HEK293 (cell line): ENCODE data around the gene MRPL34.

Experiments used
- BCL6B ChIP-seq: fragments of 450-650 bp; formaldehyde crosslinking; IDR thresholded peaks from 2 replicates; pipeline ENCODE4 v1.5.1; 2017; ENCODE audit warnings: missing biosample characterization, missing genetic modification characterization
- GLI2 ChIP-seq: fragments of 450-650 bp; formaldehyde crosslinking; IDR thresholded peaks from 2 replicates; pipeline ENCODE4; 2017; ENCODE audit warnings: missing biosample characterization, missing genetic modification characterization, low read depth, borderline replicate concordance
- GLI4 ChIP-seq: fragments of 450-650 bp; formaldehyde crosslinking; IDR thresholded peaks from 2 replicates; pipeline ENCODE4 v1.5.1; 2016; ENCODE audit warnings: missing biosample characterization, missing genetic modification characterization
- MYNN ChIP-seq: fragments of 450-650 bp; formaldehyde crosslinking; IDR thresholded peaks from 2 replicates; pipeline ENCODE4 v1.5.1; 2016; ENCODE audit warnings: missing biosample characterization, missing genetic modification characterization, borderline replicate concordance
- OVOL3 ChIP-seq: fragments of 450-650 bp; formaldehyde crosslinking; IDR thresholded peaks from 2 replicates; pipeline ENCODE4 v1.5.1; 2016; ENCODE audit warnings: missing biosample characterization, missing genetic modification characterization
- PRDM4 ChIP-seq: fragments of 450-650 bp; formaldehyde crosslinking; IDR thresholded peaks from 2 replicates; pipeline ENCODE4 v1.5.1; 2017; ENCODE audit warnings: missing biosample characterization, missing genetic modification characterization
- SCRT1 ChIP-seq: fragments of 450-650 bp; formaldehyde crosslinking; IDR thresholded peaks from 2 replicates; pipeline ENCODE4 v1.5.1; 2016; ENCODE audit warnings: missing biosample characterization, missing genetic modification characterization, borderline replicate concordance
- SETDB1 ChIP-seq: IDR thresholded peaks from one replicate; pipeline ENCODE4 v1.6.1; 2017; ENCODE audit warnings: mild to moderate bottlenecking, low read length, moderate library complexity, mixed read lengths; ENCODE audit not compliant: insufficient read length
- ZBTB20 ChIP-seq: fragments of 450-650 bp; formaldehyde crosslinking; IDR thresholded peaks from 2 replicates; pipeline ENCODE4 v1.5.1; 2016; ENCODE audit warnings: missing biosample characterization, missing genetic modification characterization
- ZBTB49 ChIP-seq: fragments of 450-650 bp; formaldehyde crosslinking; IDR thresholded peaks from 2 replicates; pipeline ENCODE4 v1.5.1; 2016; ENCODE audit warnings: missing biosample characterization, missing genetic modification characterization, low read depth
- ZBTB8A ChIP-seq: fragments of 450-650 bp; formaldehyde crosslinking; IDR thresholded peaks from 2 replicates; pipeline ENCODE4 v1.5.1; 2016; ENCODE audit warnings: missing biosample characterization, missing genetic modification characterization
- ZEB2 ChIP-seq: fragments of 450-650 bp; formaldehyde crosslinking; IDR thresholded peaks from 2 replicates; pipeline ENCODE4 v1.5.1; 2016; ENCODE audit warnings: missing biosample characterization, missing genetic modification characterization
- ZFP3 ChIP-seq: fragments of 450-650 bp; formaldehyde crosslinking; IDR thresholded peaks from 2 replicates; pipeline ENCODE4 v1.5.1; 2016; ENCODE audit warnings: low read depth, missing biosample characterization, missing genetic modification characterization
- ZIC2 ChIP-seq: fragments of 450-650 bp; formaldehyde crosslinking; IDR thresholded peaks from 2 replicates; pipeline ENCODE4 v1.5.1; 2016; ENCODE audit warnings: missing biosample characterization, missing genetic modification characterization
- ZNF114 ChIP-seq: fragments of 450-650 bp; formaldehyde crosslinking; IDR thresholded peaks from 2 replicates; pipeline ENCODE4 v1.5.0; 2017; ENCODE audit warnings: missing biosample characterization, missing genetic modification characterization
- ZNF132 ChIP-seq: fragments of 450-650 bp; formaldehyde crosslinking; IDR thresholded peaks from 2 replicates; pipeline ENCODE4 v1.5.1; 2017; ENCODE audit warnings: missing biosample characterization, missing genetic modification characterization, borderline replicate concordance
- ZNF146 ChIP-seq: fragments of 450-650 bp; formaldehyde crosslinking; IDR thresholded peaks from 2 replicates; pipeline ENCODE4 v1.5.1; 2016; ENCODE audit warnings: missing biosample characterization, missing genetic modification characterization
- ZNF184 ChIP-seq: fragments of 450-650 bp; IDR thresholded peaks from 2 replicates; pipeline ENCODE4 v1.5.1; 2018; ENCODE audit warnings: missing biosample characterization, mild to moderate bottlenecking, missing genetic modification characterization
- ZNF19 ChIP-seq: fragments of 450-650 bp; formaldehyde crosslinking; IDR thresholded peaks from 2 replicates; pipeline ENCODE4; 2016; ENCODE audit warnings: missing biosample characterization, missing genetic modification characterization, low read depth
- ZNF223 ChIP-seq: fragments of 450-650 bp; formaldehyde crosslinking; IDR thresholded peaks from 2 replicates; pipeline ENCODE4 v1.5.1; 2016; ENCODE audit warnings: missing biosample characterization, missing genetic modification characterization
- ZNF266 ChIP-seq: fragments of 450-650 bp; formaldehyde crosslinking; IDR thresholded peaks from 2 replicates; pipeline ENCODE4 v1.5.1; 2016; ENCODE audit warnings: missing biosample characterization, missing genetic modification characterization, low read depth
- ZNF366 ChIP-seq: fragments of 450-650 bp; formaldehyde crosslinking; conservative IDR thresholded peaks from 2 replicates; pipeline ENCODE4 v1.5.1; 2016; ENCODE audit warnings: missing biosample characterization, missing genetic modification characterization
- ZNF473 ChIP-seq: fragments of 450-650 bp; formaldehyde crosslinking; IDR thresholded peaks from 2 replicates; pipeline ENCODE4 v1.5.1; 2017; ENCODE audit warnings: missing biosample characterization, missing genetic modification characterization
- ZNF488 ChIP-seq: fragments of 450-650 bp; formaldehyde crosslinking; IDR thresholded peaks from 2 replicates; pipeline ENCODE4 v1.5.1; 2016; ENCODE audit warnings: missing biosample characterization, missing genetic modification characterization
- ZNF600 ChIP-seq: fragments of 450-650 bp; formaldehyde crosslinking; IDR thresholded peaks from 2 replicates; pipeline ENCODE4 v1.5.1; 2016; ENCODE audit warnings: missing biosample characterization, missing genetic modification characterization
- ZNF621 ChIP-seq: fragments of 450-650 bp; formaldehyde crosslinking; IDR thresholded peaks from 2 replicates; pipeline ENCODE4 v1.5.1; 2017; ENCODE audit warnings: missing biosample characterization, missing genetic modification characterization
- ZNF664 ChIP-seq: fragments of 450-650 bp; formaldehyde crosslinking; IDR thresholded peaks from 2 replicates; pipeline ENCODE4 v1.5.1; 2016; ENCODE audit warnings: missing biosample characterization, missing genetic modification characterization
- ZNF677 ChIP-seq: fragments of 450-650 bp; IDR thresholded peaks from 2 replicates; pipeline ENCODE4 v1.5.0; 2018; ENCODE audit warnings: missing biosample characterization, mild to moderate bottlenecking, missing genetic modification characterization, moderate library complexity
- ZNF707 ChIP-seq: fragments of 450-650 bp; formaldehyde crosslinking; IDR thresholded peaks from 2 replicates; pipeline ENCODE4 v1.5.1; 2016; ENCODE audit warnings: missing biosample characterization, missing genetic modification characterization
- ZSCAN5A ChIP-seq: fragments of 450-650 bp; formaldehyde crosslinking; IDR thresholded peaks from 2 replicates; pipeline ENCODE4 v1.5.1; 2016; ENCODE audit warnings: missing biosample characterization, missing genetic modification characterization
- TF ChIP-seq, protein P1 (sequence below): fragments of 450-650 bp; formaldehyde crosslinking; IDR thresholded peaks from 2 replicates; pipeline ENCODE4 v1.5.1; 2017; ENCODE audit warnings: missing biosample characterization, mild to moderate bottlenecking, missing genetic modification characterization, moderate library complexity

MRPL34 gene

GRCh38 chr19:17282488-17283125 is 23.1 kb upstream of the MRPL34 start (continued):
- TF ChIP-seq PRDM4 (no peak), ZNF677 (tag by site-specific recombination) (no peak), ZNF488 (tag by site-specific recombination) (no peak), ZNF114 (tag by site-specific recombination) (no peak), ZNF132 (tag by site-specific recombination) (no peak), ZNF621 (tag by site-specific recombination) (no peak), ZBTB8A (tag by site-specific recombination) (peak; percentile 85), BCL6B (tag by site-specific recombination) (no peak), ZBTB20 (tag by site-specific recombination) (0 out of 2 replicates have a peak, but pooled peaks have one; percentile 12), ZNF707 (tag by site-specific recombination) (no peak), MYNN (tag by site-specific recombination) (no peak), ZFP3 (no peak), SCRT1 (tag by site-specific recombination) (no peak), ZBTB49 (tag by site-specific recombination) (no peak), SETDB1 (no peak), ZSCAN5A (tag by site-specific recombination) (no peak), OVOL3 (tag by site-specific recombination) (no peak), ZNF146 (tag by site-specific recombination) (no peak), ZNF184 (tag by site-specific recombination) (no peak), ZNF473 (tag by site-specific recombination) (no peak), ZNF366 (tag by site-specific recombination) (peak; percentile 89), ZNF600 (tag by site-specific recombination) (peak; percentile 89), ZIC2 (peak; percentile 94), ZEB2 (tag by site-specific recombination) (peak; percentile 63; the same call in 1 of the 2 replicates), GLI4 (no peak), ZNF664 (tag by site-specific recombination) (no peak), ZNF223 (tag by site-specific recombination) (no peak), ZNF266 (tag by site-specific recombination) (no peak), ZNF19 (tag by site-specific recombination) (no peak), GLI2 (tag by site-specific recombination) (no peak)
- TF ChIP-seq, protein P1, sequence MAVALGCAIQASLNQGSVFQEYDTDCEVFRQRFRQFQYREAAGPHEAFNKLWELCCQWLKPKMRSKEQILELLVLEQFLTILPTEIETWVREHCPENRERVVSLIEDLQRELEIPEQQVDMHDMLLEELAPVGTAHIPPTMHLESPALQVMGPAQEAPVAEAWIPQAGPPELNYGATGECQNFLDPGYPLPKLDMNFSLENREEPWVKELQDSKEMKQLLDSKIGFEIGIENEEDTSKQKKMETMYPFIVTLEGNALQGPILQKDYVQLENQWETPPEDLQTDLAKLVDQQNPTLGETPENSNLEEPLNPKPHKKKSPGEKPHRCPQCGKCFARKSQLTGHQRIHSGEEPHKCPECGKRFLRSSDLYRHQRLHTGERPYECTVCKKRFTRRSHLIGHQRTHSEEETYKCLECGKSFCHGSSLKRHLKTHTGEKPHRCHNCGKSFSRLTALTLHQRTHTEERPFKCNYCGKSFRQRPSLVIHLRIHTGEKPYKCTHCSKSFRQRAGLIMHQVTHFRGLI (tag by site-specific recombination), result no peak
